Measurements from ENCODE around the gene CDC20. TPM values are rescaled to one million over a fixed set of nuclear protein-coding genes. Genes with fewer than 3 reads are reported as not detected.

The CDC20 gene
- total and polyA plus RNA-seq, 10 of the 15 experiments (the other 5 are each of a cell fraction or from before 2014, with no cell fraction given) = 36.3 to 347 (median 150) TPM

- H4K20me1 ChIP-seq (ENCODE audit: control insufficient read depth, insufficient read depth) = no peaks in the 10 kb centered on the region
- H2AFZ ChIP-seq (ENCODE audit: control insufficient read depth, low read depth, low read length) = no peak overlapping the region
- no peaks in the 10 kb centered on the region for H3K27me3 ChIP-seq (replicated peaks in 1 of 2; ENCODE audit: control insufficient read depth in 2 of 2, insufficient read depth in 2 of 2, low read length in 1 of 2)
- no peak overlapping the region for H3K4me3 ChIP-seq
- H3K4me1 ChIP-seq (ENCODE audit: control insufficient read depth, insufficient read depth, low read length) = no peaks in the 10 kb centered on the region
- H3K9me3 ChIP-seq (replicated peaks; ENCODE audit: control insufficient read depth, insufficient read depth, low read length) = no peaks in the 10 kb centered on the region
- SMC1A ChIA-PET (ENCODE audit: uncharacterized antibody, unreplicated experiment) = interaction anchor here (0.6 kb wide), 1 partner anchor 83 kb away, joined by 3 read pairs; no protein-coding TSS in a partner anchor
- FAIRE-seq = no peak
- no peaks in the 10 kb centered on the region for H3K36me3 ChIP-seq (ENCODE audit: control insufficient read depth in 2 of 2, insufficient read depth in 2 of 2, low read length in 1 of 2)
- ATAC-seq = no peak
- BruUV-seq (replicated peaks) = no TSS peak
- no peaks in the 10 kb centered on the region for H3K79me2 ChIP-seq (ENCODE audit: control insufficient read depth, insufficient read depth, low read length)
- POLR2A ChIA-PET = no interaction called here
- intact Hi-C loops (cut with micrococcal nuclease; ENCODE audit: unreplicated experiment) = no loop called here
- no peak overlapping the region for H3K9ac ChIP-seq (ENCODE audit: control insufficient read depth, insufficient read depth, low read length)
- DNase-seq (ENCODE audit: low read depth, low spot score) = no peak
- in situ Hi-C loops (cut with MboI) = no loop called here
- CTCF ChIA-PET = no interaction called here
- 21% methylated on average over 9 of the region's 9 CpGs for WGBS (ENCODE audit: insufficient coverage, insufficient replicate concordance, low lambda C conversion rate, missing lambda C conversion rate)
- H3K27ac ChIP-seq (ENCODE audit: control insufficient read depth, insufficient read depth) = no peak overlapping the region
- H3K4me2 ChIP-seq (ENCODE audit: control insufficient read depth, insufficient read depth) = no peak overlapping the region
- RAD21 ChIA-PET (ENCODE audit: unreplicated experiment) = interaction anchor here (1.2 kb wide), 1 partner anchor 16 kb away, joined by 3 read pairs; no protein-coding TSS in a partner anchor
- TF ChIP-seq MEF2B (IDR thresholded peaks at IDR 0.05; ENCODE audit: partially characterized antibody, poor library complexity, severe bottlenecking) (no peak), RELA (IDR thresholded peaks at IDR 0.05; ENCODE audit: borderline replicate concordance, partially characterized antibody) (no peak), JUND (IDR thresholded peaks at IDR 0.05; ENCODE audit: low read depth, low read length) (no peak), DPF2 (IDR thresholded peaks at IDR 0.05) (no peak), CUX1 (IDR thresholded peaks at IDR 0.05; ENCODE audit: insufficient replicate concordance, low read depth, low read length) (no peak), E2F4 (IDR thresholded peaks at IDR 0.05; ENCODE audit: low read depth, low read length) (no peak), RAD21 (IDR thresholded peaks at IDR 0.05; ENCODE audit: insufficient read depth, low read depth, low read length) (no peak), SMARCA5 (IDR thresholded peaks at IDR 0.05) (no peak), BACH1 (IDR thresholded peaks at IDR 0.05; ENCODE audit: borderline replicate concordance) (no peak), EZH2 (IDR thresholded peaks at IDR 0.05; ENCODE audit: borderline replicate concordance, control insufficient read depth, low read depth, low read length) (no peak), PAX8 (IDR thresholded peaks at IDR 0.05) (no peak), PRDM15 (CRISPR knock-in tag; IDR thresholded peaks at IDR 0.05) (no peak), CREB1 (IDR thresholded peaks at IDR 0.05; ENCODE audit: low read depth) (no peak), RB1 (IDR thresholded peaks at IDR 0.05; ENCODE audit: borderline replicate concordance) (no peak), SMAD1 (IDR thresholded peaks at IDR 0.05; ENCODE audit: low read depth, partially characterized antibody) (no peak)
Measured at GRCh38 chr1:43311521-43311920, 47.3 kb upstream of the CDC20 start.

Measured in GM12878 (cell line).